ENCODE measurements around the gene DNAJB14. TPM values are rescaled to one million over a fixed set of nuclear protein-coding genes. Genes with fewer than 3 reads are reported as not detected.

Gene DNAJB14
- total RNA-seq, 1 donor from 2014 or later: 57.9 TPM

- Mint-ChIP-seq H3K4me1 (ENCODE audit: low read depth) (peaks cover 8% of the 10 kb centered on the region), H3K9me3 (ENCODE audit: low read depth) (no peaks in the 10 kb centered on the region), H3K27me3 (ENCODE audit: low read depth) (peaks cover 16% of the 10 kb centered on the region)
These were observed 86.8 kb downstream of the DNAJB14 start for GRCh38 chr4:99859618-99860017.

GRCh38 chr4:99857307-99857706 lies 89.1 kb downstream of the DNAJB14 start:
- no peaks in the 10 kb centered on the region for H3K9me3 Mint-ChIP-seq (ENCODE audit: low read depth)
- TF ChIP-seq CTCF (IDR thresholded peaks at IDR 0.05): no peak
- H3K4me1 Mint-ChIP-seq (ENCODE audit: low read depth): peaks cover 8% of the 10 kb centered on the region
- H3K4me3 Mint-ChIP-seq (ENCODE audit: unreplicated experiment): no peak overlapping the region
- H3K27ac Mint-ChIP-seq (ENCODE audit: unreplicated experiment): no peak overlapping the region
- no peaks in the 10 kb centered on the region for H3K36me3 Mint-ChIP-seq (ENCODE audit: low read depth)
- DNase-seq (ENCODE audit: low spot score): no peak
- peaks cover 19% of the 10 kb centered on the region for H3K27me3 Mint-ChIP-seq (ENCODE audit: low read depth)

More at GRCh38 chr4:99859618-99860017, 86.8 kb downstream of the DNAJB14 start:
- no peak for DNase-seq (ENCODE audit: low spot score)
- H3K4me3 Mint-ChIP-seq (ENCODE audit: unreplicated experiment): no peak overlapping the region
- H3K36me3 Mint-ChIP-seq (ENCODE audit: low read depth): no peaks in the 10 kb centered on the region
- no peak overlapping the region for H3K27ac Mint-ChIP-seq (ENCODE audit: unreplicated experiment)
- TF ChIP-seq CTCF (IDR thresholded peaks at IDR 0.05): no peak

DNA sequence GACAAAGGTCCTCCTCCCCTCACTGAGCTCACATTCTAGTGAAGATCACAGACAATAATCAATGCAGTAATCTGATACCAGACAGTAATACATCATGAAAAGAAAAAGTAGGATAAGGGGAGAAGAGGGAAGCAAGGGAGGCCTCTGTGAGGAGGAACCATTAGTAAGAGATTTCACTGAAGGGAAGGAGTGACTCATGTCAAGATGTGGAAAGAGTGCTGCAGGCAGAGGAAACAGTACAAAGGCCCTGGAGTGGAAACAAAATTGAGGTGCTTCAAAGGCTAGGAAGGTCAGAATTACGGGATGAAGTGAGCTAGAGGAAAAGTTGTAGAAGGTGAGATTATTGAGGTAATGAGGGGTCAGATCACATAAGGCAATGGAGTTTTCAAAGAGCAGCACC lies 90.3 kb downstream of the DNAJB14 start:
- Mint-ChIP-seq H3K27ac (ENCODE audit: unreplicated experiment) (no peak overlapping the region), H3K36me3 (ENCODE audit: low read depth) (no peaks in the 10 kb centered on the region), H3K9me3 (ENCODE audit: low read depth) (no peaks in the 10 kb centered on the region), H3K4me3 (ENCODE audit: unreplicated experiment) (no peak overlapping the region), H3K4me1 (ENCODE audit: low read depth) (peaks cover 5% of the 10 kb centered on the region), H3K27me3 (ENCODE audit: low read depth) (peaks cover 20% of the 10 kb centered on the region)
- DNase-seq (ENCODE audit: low spot score): no peak
- no peak for TF ChIP-seq CTCF (IDR thresholded peaks at IDR 0.05)

DNA sequence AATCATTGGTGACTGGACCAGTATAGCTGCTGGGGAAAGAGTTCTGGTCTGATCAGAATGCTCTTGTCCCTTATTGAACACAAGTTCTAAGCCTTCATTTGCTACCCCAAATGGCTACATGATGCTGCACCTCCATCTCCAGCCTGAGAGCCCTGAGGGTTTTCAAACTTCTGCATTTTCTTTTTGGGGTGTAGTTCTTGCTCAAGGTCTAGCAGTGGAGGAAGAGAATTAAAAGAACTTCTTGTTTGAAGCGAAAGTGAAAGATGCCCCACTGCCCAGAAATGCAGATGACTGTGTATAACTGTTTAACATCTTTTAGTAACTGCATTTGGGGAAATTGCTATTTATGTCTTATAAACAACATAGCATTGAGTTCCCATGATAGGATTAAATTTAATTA lies 90.7 kb downstream of the DNAJB14 start:
- DNase-seq (ENCODE audit: low spot score): no peak
- Mint-ChIP-seq H3K27me3 (ENCODE audit: low read depth) (peaks cover 21% of the 10 kb centered on the region), H3K4me3 (ENCODE audit: unreplicated experiment) (no peak overlapping the region), H3K9me3 (ENCODE audit: low read depth) (no peaks in the 10 kb centered on the region), H3K4me1 (ENCODE audit: low read depth) (peaks cover 5% of the 10 kb centered on the region), H3K36me3 (ENCODE audit: low read depth) (no peaks in the 10 kb centered on the region), H3K27ac (ENCODE audit: unreplicated experiment) (no peak overlapping the region)
- TF ChIP-seq CTCF (IDR thresholded peaks at IDR 0.05): no peak

DNA sequence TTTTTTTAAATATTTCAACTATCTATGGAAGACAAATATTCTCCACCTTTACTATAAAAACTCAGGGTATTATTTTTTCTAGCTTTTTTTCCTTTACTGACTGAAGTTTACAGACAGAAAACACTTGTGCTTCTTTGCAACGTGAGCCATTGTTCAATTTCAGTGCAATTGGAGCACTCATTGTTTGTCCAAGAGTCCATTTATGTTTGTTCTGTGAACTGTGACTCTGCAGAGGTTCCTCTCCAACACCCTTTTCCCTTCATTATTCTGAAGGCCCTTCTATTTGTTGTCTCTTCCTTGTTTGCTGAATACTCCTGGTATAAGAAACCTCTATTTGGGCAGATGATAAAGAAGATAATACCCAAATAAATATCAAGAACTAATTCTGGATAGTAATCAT lies 92.4 kb downstream of the DNAJB14 start:
- peaks cover 5% of the 10 kb centered on the region for H3K4me1 Mint-ChIP-seq (ENCODE audit: low read depth)

More for the DNA sequence above, 92.4 kb downstream of the DNAJB14 start:
- no peaks in the 10 kb centered on the region for H3K36me3 Mint-ChIP-seq (ENCODE audit: low read depth)
- no peak overlapping the region for H3K27ac Mint-ChIP-seq (ENCODE audit: unreplicated experiment)
- no peak for TF ChIP-seq CTCF (IDR thresholded peaks at IDR 0.05)
- H3K9me3 Mint-ChIP-seq (ENCODE audit: low read depth): no peaks in the 10 kb centered on the region
- H3K27me3 Mint-ChIP-seq (ENCODE audit: low read depth): peaks cover 21% of the 10 kb centered on the region
- DNase-seq (ENCODE audit: low spot score): no peak
- no peak overlapping the region for H3K4me3 Mint-ChIP-seq (ENCODE audit: unreplicated experiment)
